PC-3 (cell line): ENCODE results near the gene LHFPL6. TPM values are rescaled to one million over a fixed set of nuclear protein-coding genes. Genes with fewer than 3 reads are reported as not detected.
A peak's percentile ranks its signal among the peaks of the same experiment; 100 is the strongest.

Experiments
- ATAC-seq: fragments of 200-7000 bp; cut with Tn5 transposase; 2 replicates; pipeline ENCODE4 v1.9.1; 2020; ENCODE audit warnings: mild to moderate bottlenecking, moderate library complexity
- BruUV-seq: library from RNA; stranded (reverse); fragments of 400-500 nt; replicated peaks from 2 replicates; lab custom pipeline; 2021; lab: Mats Ljungman, UMichigan
- CTCF ChIA-PET: fragments of 300-600 bp; sonication (Branson Sonifier 250); formaldehyde crosslinking; loops from one replicate; lab custom pipeline; 2022; ENCODE audit warnings: antibody characterized with exemption; lab: Charles Lee
- POLR2A ChIA-PET: fragments of 300-600 bp; sonication (Branson Sonifier 250); formaldehyde crosslinking; loops from one replicate; lab custom pipeline; 2022; ENCODE audit warnings: antibody characterized with exemption; ENCODE audit not compliant: unreplicated experiment; lab: Charles Lee
- DNase-seq: peaks from one replicate; pipeline ENCODE4 v3.0.0-alpha.2; 2015
- H2AFZ ChIP-seq: fragments of 300-600 bp; sonication (generic); 2 replicates; pipeline ENCODE4 v1.6.0; 2016; ENCODE audit warnings: antibody characterized with exemption, low read length
- H3F3A ChIP-seq: fragments of 300-600 bp; sonication (generic); one replicate; pipeline ENCODE4 v1.6.0; 2017; ENCODE audit warnings: antibody characterized with exemption, low read length, control low read depth, mild to moderate bottlenecking; ENCODE audit not compliant: unreplicated experiment
- H3K27ac ChIP-seq: fragments of 300-600 bp; sonication (generic); 2 replicates; pipeline ENCODE4 v1.5.1; 2016; ENCODE audit warnings: mild to moderate bottlenecking, low read length
- H3K27me3 ChIP-seq: fragments of 300-600 bp; sonication (generic); 2 replicates; pipeline ENCODE4 v1.6.1; 2016; ENCODE audit warnings: low read length, mixed read lengths
- H3K36me3 ChIP-seq: fragments of 300-600 bp; sonication (generic); 2 replicates; pipeline ENCODE4 v1.6.1; 2016; ENCODE audit warnings: low read depth, mixed run types, low read length, mixed read lengths
- H3K4me1 ChIP-seq: fragments of 300-600 bp; sonication (generic); 2 replicates; pipeline ENCODE4 v1.5.1; 2016; ENCODE audit warnings: low read length; ENCODE audit not compliant: insufficient read depth
- H3K4me2 ChIP-seq: fragments of 300-600 bp; sonication (generic); 2 replicates; pipeline ENCODE4 v1.6.0; 2016; ENCODE audit warnings: low read length
- H3K4me3 ChIP-seq: fragments of 300-600 bp; sonication (generic); 2 replicates; pipeline ENCODE4 v1.5.1; 2016; ENCODE audit warnings: mild to moderate bottlenecking, low read length, mixed read lengths
- H3K79me2 ChIP-seq: fragments of 300-600 bp; sonication (generic); 2 replicates; pipeline ENCODE4 v1.6.1; 2017; ENCODE audit warnings: low read length, mixed read lengths
- H3K9ac ChIP-seq: fragments of 300-600 bp; sonication (generic); 2 replicates; pipeline ENCODE4 v1.6.0; 2016; ENCODE audit warnings: mild to moderate bottlenecking, low read length
- H3K9me2 ChIP-seq: fragments of 300-600 bp; sonication (generic); replicated peaks from 2 replicates; pipeline ENCODE4 v1.6.1; 2016; ENCODE audit warnings: mixed run types, low read length, mixed read lengths
- H3K9me3 ChIP-seq: fragments of 300-600 bp; sonication (generic); 2 replicates; pipeline ENCODE4 v1.6.1; 2016; ENCODE audit warnings: low read length, mixed read lengths
- H4K20me1 ChIP-seq: fragments of 300-600 bp; sonication (generic); 2 replicates; pipeline ENCODE4 v1.6.1; 2016; ENCODE audit warnings: low read length, mixed read lengths
- EZH2 ChIP-seq: fragments of 300-600 bp; sonication (generic); IDR thresholded peaks from one replicate; pipeline ENCODE4 v1.6.1; 2017; ENCODE audit warnings: antibody characterized with exemption, mild to moderate bottlenecking, low read length; ENCODE audit not compliant: unreplicated experiment
- EZH2phosphoT487 ChIP-seq: fragments of 300-600 bp; sonication (generic); IDR thresholded peaks from 2 replicates; pipeline ENCODE4 v1.6.1; 2018; ENCODE audit warnings: mild to moderate bottlenecking, antibody characterized with exemption, low read length, borderline replicate concordance
- intact Hi-C: fragments of 100-400 bp; cut with micrococcal nuclease; formaldehyde crosslinking; loops from 2 replicates; pipeline ENCODE4 v1.9.0; 2023
- total RNA-seq: library from RNA; depleted of rRNA; stranded (reverse); fragments of >200 nt; gene quantifications from 2 replicates; pipeline ENCODE4 v1.2.3, GENCODE V29; 2014
- TF ChIP-seq, protein P1 (sequence below): fragments of 300-600 bp; sonication (generic); conservative IDR thresholded peaks from 2 replicates; pipeline ENCODE4 v1.5.1; 2017; ENCODE audit warnings: antibody characterized with exemption, low read depth, mild to moderate bottlenecking, low read length

Gene LHFPL6
- total RNA-seq, 1 experiment from 2014 or later = 7.8 TPM

- Histone ChIP-seq H2AFZ (no peak overlapping the region), H3F3A (no peaks in the 10 kb centered on the region), H4K20me1 (no peaks in the 10 kb centered on the region), H3K36me3 (no peaks in the 10 kb centered on the region), H3K79me2 (no peaks in the 10 kb centered on the region), H3K4me3 (no peak overlapping the region), H3K4me1 (peaks cover 19% of the 10 kb centered on the region), H3K9me3 (no peaks in the 10 kb centered on the region), H3K4me2 (no peak overlapping the region), H3K27me3 (no peaks in the 10 kb centered on the region), H3K9ac (no peak overlapping the region), H3K9me2 (no peaks in the 10 kb centered on the region), H3K27ac (no peak overlapping the region)
- ATAC-seq = no peak
- no TSS peak for BruUV-seq
- ChIA-PET POLR2A (no interaction called here), CTCF (no interaction called here)
- intact Hi-C loops = no loop called here
- no peak for DNase-seq
- TF ChIP-seq EZH2phosphoT487 (no peak), EZH2 (no peak)
- TF ChIP-seq, protein P1, sequence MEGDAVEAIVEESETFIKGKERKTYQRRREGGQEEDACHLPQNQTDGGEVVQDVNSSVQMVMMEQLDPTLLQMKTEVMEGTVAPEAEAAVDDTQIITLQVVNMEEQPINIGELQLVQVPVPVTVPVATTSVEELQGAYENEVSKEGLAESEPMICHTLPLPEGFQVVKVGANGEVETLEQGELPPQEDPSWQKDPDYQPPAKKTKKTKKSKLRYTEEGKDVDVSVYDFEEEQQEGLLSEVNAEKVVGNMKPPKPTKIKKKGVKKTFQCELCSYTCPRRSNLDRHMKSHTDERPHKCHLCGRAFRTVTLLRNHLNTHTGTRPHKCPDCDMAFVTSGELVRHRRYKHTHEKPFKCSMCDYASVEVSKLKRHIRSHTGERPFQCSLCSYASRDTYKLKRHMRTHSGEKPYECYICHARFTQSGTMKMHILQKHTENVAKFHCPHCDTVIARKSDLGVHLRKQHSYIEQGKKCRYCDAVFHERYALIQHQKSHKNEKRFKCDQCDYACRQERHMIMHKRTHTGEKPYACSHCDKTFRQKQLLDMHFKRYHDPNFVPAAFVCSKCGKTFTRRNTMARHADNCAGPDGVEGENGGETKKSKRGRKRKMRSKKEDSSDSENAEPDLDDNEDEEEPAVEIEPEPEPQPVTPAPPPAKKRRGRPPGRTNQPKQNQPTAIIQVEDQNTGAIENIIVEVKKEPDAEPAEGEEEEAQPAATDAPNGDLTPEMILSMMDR = no peak
These were observed 31.4 kb downstream of the LHFPL6 start for GRCh38 chr13:39571502-39572092.

- no peaks in the 10 kb centered on the region for H3F3A ChIP-seq
- H3K9ac ChIP-seq = no peak overlapping the region
- intact Hi-C loops = no loop called here
- no peaks in the 10 kb centered on the region for H3K36me3 ChIP-seq
- ChIA-PET POLR2A (no interaction called here), CTCF (interaction anchor here (0.6 kb wide), 1 partner anchor 30 kb away, joined by 4 read pairs; no protein-coding TSS in a partner anchor)
- H3K27me3 ChIP-seq = no peaks in the 10 kb centered on the region
- no peak overlapping the region for H3K4me3 ChIP-seq
- H3K79me2 ChIP-seq = no peaks in the 10 kb centered on the region
- no peaks in the 10 kb centered on the region for H3K9me2 ChIP-seq
- no TSS peak for BruUV-seq
- DNase-seq = peak; percentile 16
- peaks cover 44% of the 10 kb centered on the region for H3K4me1 ChIP-seq
- no peak overlapping the region for H3K27ac ChIP-seq
- TF ChIP-seq, protein P1 = no peak
- TF ChIP-seq EZH2 = no peak
- TF ChIP-seq EZH2phosphoT487 = no peak
- H4K20me1 ChIP-seq = no peaks in the 10 kb centered on the region
- no peak for ATAC-seq
- no peak overlapping the region for H2AFZ ChIP-seq
- H3K4me2 ChIP-seq = no peak overlapping the region
- H3K9me3 ChIP-seq = no peaks in the 10 kb centered on the region
These were observed 35.4 kb downstream of the LHFPL6 start for GRCh38 chr13:39567569-39567968.

DNA sequence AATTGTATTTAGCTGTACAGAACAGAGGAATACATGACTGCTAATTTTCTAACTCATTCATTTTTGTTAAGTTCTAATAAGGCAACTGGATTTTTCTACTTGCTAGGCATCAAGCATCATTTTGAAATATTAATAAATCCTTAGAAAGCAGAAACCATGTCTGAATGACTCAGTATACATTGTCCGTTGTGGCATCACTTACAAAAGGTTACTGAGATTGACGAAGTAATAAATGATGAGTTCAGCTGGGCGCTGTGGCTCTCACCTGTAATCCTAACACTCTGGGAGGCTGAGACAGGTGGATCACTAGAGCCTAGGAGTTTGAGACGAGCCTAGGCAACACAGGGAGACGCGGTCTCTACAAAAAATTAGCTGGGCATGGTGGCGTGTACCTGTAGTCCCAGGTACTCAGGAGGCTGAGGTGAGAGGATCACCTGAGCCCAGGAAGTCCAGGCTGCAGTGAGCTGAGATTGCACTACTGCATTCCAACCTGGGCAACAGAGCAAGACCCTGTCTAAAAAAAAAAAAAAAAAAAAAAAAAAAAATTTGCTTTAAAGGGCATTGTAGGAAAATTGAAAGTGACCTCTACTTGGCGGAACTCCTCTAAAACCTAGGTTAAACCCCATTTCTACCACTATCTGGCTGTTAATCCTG lies 36.6 kb downstream of the LHFPL6 start:
- no peak for ATAC-seq

More for the DNA sequence above, 36.6 kb downstream of the LHFPL6 start:
- Histone ChIP-seq H3K79me2 (no peaks in the 10 kb centered on the region), H3K9me2 (no peaks in the 10 kb centered on the region), H3K4me2 (peak overlapping the region; percentile 69), H3K36me3 (no peaks in the 10 kb centered on the region), H4K20me1 (no peaks in the 10 kb centered on the region), H3K9ac (no peak overlapping the region), H2AFZ (no peak overlapping the region), H3K9me3 (no peaks in the 10 kb centered on the region), H3F3A (no peaks in the 10 kb centered on the region), H3K27ac (peak overlapping the region; percentile 69), H3K27me3 (no peaks in the 10 kb centered on the region), H3K4me1 (peaks cover 44% of the 10 kb centered on the region), H3K4me3 (no peak overlapping the region)
- ChIA-PET CTCF (no interaction called here), POLR2A (no interaction called here)
- no TSS peak for BruUV-seq
- no peak for TF ChIP-seq EZH2
- TF ChIP-seq EZH2phosphoT487 = no peak
- TF ChIP-seq, protein P1 = no peak
- DNase-seq = no peak
- intact Hi-C loops = no loop called here
